GM10266 (cell line): Measurements from ENCODE around the gene ADGRF3.

Experiments used
- DNase-seq: peaks from one replicate; pipeline ENCODE4 v3.0.0; 2012; ENCODE audit errors: extremely low spot score
- CTCF ChIP-seq: IDR thresholded peaks from 2 replicates; pipeline ENCODE4 v1.5.1; 2012; ENCODE audit warnings: mild to moderate bottlenecking, low read depth; ENCODE audit not compliant: control insufficient read depth, insufficient read depth; ENCODE audit errors: missing control alignments

ADGRF3 gene

DNA sequence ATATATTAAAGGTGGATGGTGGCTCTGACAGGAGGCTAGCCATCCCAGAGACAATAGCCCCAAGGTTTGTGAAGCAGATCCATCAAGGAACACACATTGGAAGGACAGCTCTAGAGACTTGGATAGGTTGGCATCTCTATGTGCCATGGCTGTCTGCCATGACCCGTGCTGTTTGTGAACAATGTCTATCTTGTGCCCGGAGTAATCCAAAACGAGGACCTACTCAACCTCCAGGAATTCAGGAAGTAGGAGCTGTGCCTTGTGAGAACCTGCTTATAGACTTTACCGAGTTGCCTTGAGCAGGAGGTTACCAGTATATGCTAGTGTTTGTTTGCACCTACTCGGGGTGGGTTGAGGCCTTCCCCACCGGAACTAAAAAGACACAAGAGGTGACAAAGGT is 43.7 kb downstream of the ADGRF3 start:
- no peak for DNase-seq
- TF ChIP-seq CTCF = no peak

- no peak for DNase-seq
- no peak for TF ChIP-seq CTCF
Observed at GRCh38 chr2:26300234-26300925, 46.2 kb downstream of the ADGRF3 start.

DNA sequence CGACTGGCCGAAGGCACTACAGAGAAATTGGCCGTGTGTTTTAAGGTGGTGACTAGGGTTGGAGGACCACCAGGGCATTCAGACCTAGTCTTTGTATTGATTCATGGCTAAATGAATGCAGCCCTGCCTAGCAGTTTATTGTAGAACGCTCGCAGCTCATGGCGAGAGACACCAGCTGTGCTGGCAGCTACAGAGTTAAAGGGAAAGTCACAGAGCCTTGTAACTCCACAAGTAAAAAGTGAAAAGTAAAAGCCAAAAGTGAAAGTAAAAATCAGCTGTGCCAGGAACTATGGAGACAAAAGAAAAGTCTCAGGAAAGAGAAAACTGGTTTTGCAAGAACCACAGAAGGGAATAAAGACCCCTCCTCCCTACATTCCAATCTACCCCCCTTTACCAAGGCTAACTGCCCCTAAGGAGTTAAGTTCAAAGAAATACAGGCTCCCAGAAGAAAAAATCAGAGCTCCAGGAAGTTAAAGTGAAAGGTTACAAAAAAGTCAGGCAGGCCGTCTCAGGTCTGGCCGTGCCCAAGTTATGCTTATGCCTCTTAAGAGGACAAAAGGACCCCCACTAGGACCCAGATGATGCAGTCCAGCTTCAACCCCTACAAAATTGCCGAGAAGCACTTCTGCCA is 47.0 kb downstream of the ADGRF3 start:
- no peak for TF ChIP-seq CTCF
- DNase-seq = no peak

DNA sequence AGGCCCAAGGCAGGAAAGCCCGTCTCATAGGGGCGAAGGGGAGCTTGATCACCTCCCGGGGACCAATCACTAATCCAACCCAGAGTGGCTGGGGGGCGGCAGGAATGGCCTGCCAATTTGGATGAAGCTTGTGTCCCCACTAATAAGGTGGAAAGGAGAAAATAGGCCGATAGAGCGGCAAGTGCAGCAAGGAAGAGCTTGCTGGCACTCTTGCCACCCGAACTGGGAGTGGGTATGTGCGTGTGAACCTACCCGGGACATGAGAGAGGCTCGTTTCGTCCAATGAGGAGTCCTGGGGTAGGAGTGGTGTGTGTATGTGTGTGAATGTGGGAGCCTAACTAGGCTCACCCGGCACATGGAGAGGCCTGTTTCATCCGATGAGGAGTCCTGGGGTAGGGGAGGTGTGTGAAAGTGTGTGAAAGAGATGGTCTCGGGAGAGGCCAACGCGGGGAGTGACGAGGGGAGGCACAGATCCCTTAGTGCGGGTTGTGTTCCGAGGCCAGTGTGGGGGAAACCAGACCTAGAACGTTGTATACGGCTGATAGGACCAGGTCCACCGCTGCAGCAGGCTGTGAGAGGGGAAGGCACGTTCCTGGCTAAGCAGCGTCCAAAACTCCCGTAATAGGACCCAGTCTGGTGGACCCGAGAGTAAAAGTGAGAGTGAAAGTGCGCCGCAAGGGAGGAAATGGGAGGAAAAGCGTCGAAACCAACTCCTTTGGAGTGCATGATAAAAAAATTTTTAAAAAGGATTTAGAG is 47.8 kb downstream of the ADGRF3 start:
- TF ChIP-seq CTCF = no peak
- no peak for DNase-seq

GRCh38 chr2:26298286-26298637 is 48.3 kb downstream of the ADGRF3 start:
- TF ChIP-seq CTCF = no peak
- DNase-seq = no peak

DNA sequence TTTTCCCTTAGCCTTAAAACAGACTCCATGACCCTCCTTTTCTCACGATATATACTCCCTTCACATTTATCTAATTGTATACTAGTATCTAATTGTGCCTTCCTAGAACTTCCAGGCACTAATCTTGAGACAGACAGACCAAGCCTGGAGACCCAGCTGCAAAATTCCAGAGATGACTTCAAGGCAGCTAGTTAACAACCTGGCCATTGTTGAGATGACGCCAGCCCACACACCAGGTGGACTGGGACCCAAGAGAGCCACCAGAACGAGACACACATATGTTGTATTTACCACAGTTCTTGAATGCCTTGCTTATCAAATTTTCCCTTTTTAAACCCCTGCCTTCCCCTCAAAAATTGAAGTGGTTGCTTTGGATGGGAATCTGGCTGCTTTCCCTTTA is 49.5 kb downstream of the ADGRF3 start:
- no peak for DNase-seq
- TF ChIP-seq CTCF = no peak

DNA sequence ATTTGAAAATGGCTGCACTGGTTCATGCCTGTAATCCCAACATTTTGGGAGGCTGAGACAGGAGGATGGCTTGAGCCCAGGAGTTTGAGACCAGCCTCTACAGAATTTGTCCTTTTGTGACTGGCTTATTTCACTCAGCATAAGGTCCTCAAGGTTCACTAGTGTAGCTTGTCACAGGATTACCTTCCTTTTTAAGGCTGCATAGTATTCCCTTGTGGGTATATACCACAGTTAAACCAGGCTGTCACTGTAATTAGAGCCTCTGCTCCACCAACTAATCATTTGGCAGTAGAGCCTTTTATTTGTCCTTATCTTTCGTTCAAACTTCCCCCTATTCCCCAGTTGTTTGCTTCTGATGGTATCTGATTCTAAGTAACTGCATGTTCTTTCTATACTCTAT is 51.1 kb downstream of the ADGRF3 start:
- TF ChIP-seq CTCF = no peak
- DNase-seq = no peak
